ENCODE results near the gene SPRN. TPM values are rescaled to one million over a fixed set of nuclear protein-coding genes. Genes with fewer than 3 reads are reported as not detected.

SPRN gene
- total and polyA plus RNA-seq, 2 experiments from 2014 or later, result 0.31 TPM

- no peak for TF ChIP-seq CTCF (conservative IDR thresholded peaks at IDR 0.05; ENCODE audit: low read depth in 2 of 2)
These were observed 49.6 kb upstream of the SPRN start (continued) for GRCh38 chr10:133474027-133474426.

GRCh38 chr10:133473270-133473669, 48.8 kb upstream of the SPRN start:
- Mint-ChIP-seq H3K27ac (no peak overlapping the region), H3K4me1 (no peaks in the 10 kb centered on the region)
- no peak for DNase-seq (ENCODE audit: low spot score)

More at GRCh38 chr10:133473270-133473669, 48.8 kb upstream of the SPRN start:
- Mint-ChIP-seq H3K9me3 (peaks cover 66% of the 10 kb centered on the region), H3K36me3 (ENCODE audit: low read depth) (peaks cover 12% of the 10 kb centered on the region; the same call in 2 of the 3 replicates), H3K27me3 (ENCODE audit: insufficient read depth, low read depth, poor library complexity) (peaks cover 8% of the 10 kb centered on the region), H3K4me3 (no peak overlapping the region)
- H3K79me2 ChIP-seq (replicated peaks; ENCODE audit: insufficient read depth), result no peaks in the 10 kb centered on the region
- no peaks in the 10 kb centered on the region for H3K4me1 ChIP-seq (ENCODE audit: insufficient read depth)
- no peaks in the 10 kb centered on the region for H3K27me3 ChIP-seq (ENCODE audit: insufficient read depth)
- H3K9me2 ChIP-seq (ENCODE audit: insufficient read depth), result 0 out of 2 replicates have a peak, but pooled peaks cover 4% of the 10 kb centered on the region
- no peak overlapping the region for H3K4me2 ChIP-seq
- H3F3A ChIP-seq (replicated peaks; ENCODE audit: low read depth), result no peaks in the 10 kb centered on the region
- ATAC-seq, result no peak
- H3K27ac ChIP-seq (ENCODE audit: low read depth), result no peak overlapping the region
- no peak overlapping the region for H3K4me3 ChIP-seq
- H3K36me3 ChIP-seq (ENCODE audit: insufficient read depth), result no peaks in the 10 kb centered on the region
- TF ChIP-seq ZNF331 (CRISPR knock-in tag; IDR thresholded peaks at IDR 0.05; ENCODE audit: low read depth) (no peak), POLR2AphosphoS5 (IDR thresholded peaks at IDR 0.05; ENCODE audit: low read depth) (no peak), CTCF (conservative IDR thresholded peaks at IDR 0.05; ENCODE audit: low read depth in 2 of 2) (no peak), JUNB (IDR thresholded peaks at IDR 0.05; ENCODE audit: unreplicated experiment) (no peak), REST (IDR thresholded peaks at IDR 0.05; ENCODE audit: unreplicated experiment) (no peak)
- no peaks in the 10 kb centered on the region for H4K20me1 ChIP-seq (replicated peaks; ENCODE audit: insufficient read depth)
- H2AFZ ChIP-seq, result no peak overlapping the region

All from GM23338 (cell line).